Fibroblast of the conjunctiva (primary cell): ENCODE results near the gene PIP5K1A.
"Not testable (repeated sequence)": the region's sequence is repeated elsewhere in the genome, so short reads cannot be mapped to it uniquely, and the experiment has no call there.

Experiments used
- DNase-seq: peaks from one replicate; pipeline ENCODE4 v3.0.0-alpha.2; 2010; ENCODE audit warnings: low read depth

The PIP5K1A gene

GRCh38 chr1:151192047-151192446 is 6.3 kb upstream of the PIP5K1A start:
- no peak for DNase-seq

GRCh38 chr1:151193304-151193703 is 5.0 kb upstream of the PIP5K1A start:
- DNase-seq = no peak

GRCh38 chr1:151193856-151194255 is 4.5 kb upstream of the PIP5K1A start:
- DNase-seq = no peak

GRCh38 chr1:151194894-151195594 is 3.3 kb upstream of the PIP5K1A start:
- DNase-seq = peak; percentile 82

- peak; percentile 81 for DNase-seq
Observed at GRCh38 chr1:151196292-151196800, 2.0 kb upstream of the PIP5K1A start.

- no peak for DNase-seq
Observed at GRCh38 chr1:151197863-151198253, 494 bp upstream of the PIP5K1A start.

- peak; percentile 71 for DNase-seq
Observed at GRCh38 chr1:151199873-151200581, 1.7 kb downstream of the PIP5K1A start.

- not testable (repeated sequence) for DNase-seq
Observed at GRCh38 chr1:151205381-151205965, 7.1 kb downstream of the PIP5K1A start.

GRCh38 chr1:151210830-151211229 is 12.5 kb downstream of the PIP5K1A start:
- DNase-seq = no peak

- no peak for DNase-seq
Observed at GRCh38 chr1:151211972-151212705, 13.8 kb downstream of the PIP5K1A start.

- no peak for DNase-seq
Observed at GRCh38 chr1:151213560-151213959, 15.2 kb downstream of the PIP5K1A start.

GRCh38 chr1:151221616-151222015 is 23.3 kb downstream of the PIP5K1A start:
- DNase-seq = no peak

- no peak for DNase-seq
Observed at GRCh38 chr1:151222130-151222529, 23.8 kb downstream of the PIP5K1A start.

GRCh38 chr1:151235235-151235634 is 36.9 kb downstream of the PIP5K1A start:
- no peak for DNase-seq

- DNase-seq = no peak
Observed at GRCh38 chr1:151237678-151238466, 39.5 kb downstream of the PIP5K1A start.

GRCh38 chr1:151238467-151238739 is 40.1 kb downstream of the PIP5K1A start:
- DNase-seq = peak; percentile 61

- DNase-seq = no peak
Observed at GRCh38 chr1:151242442-151242841, 44.1 kb downstream of the PIP5K1A start.

GRCh38 chr1:151243683-151244216 is 45.4 kb downstream of the PIP5K1A start:
- no peak for DNase-seq

GRCh38 chr1:151246786-151247185 is 48.4 kb downstream of the PIP5K1A start:
- DNase-seq = no peak

- DNase-seq = peak; percentile 80
Observed at GRCh38 chr1:151251656-151252470, 53.5 kb downstream of the PIP5K1A start.
